ENCODE measurements around the gene PCDHB12.
"Not testable (repeated sequence)": the region's sequence is repeated elsewhere in the genome, so short reads cannot be mapped to it uniquely, and the experiment has no call there.

The PCDHB12 gene

GRCh38 chr5:141210281-141210680 is 1.8 kb downstream of the PCDHB12 start:
- DNase-seq: not testable (repeated sequence)

- DNase-seq: not testable (repeated sequence)
These were observed 2.3 kb downstream of the PCDHB12 start for GRCh38 chr5:141210849-141211248.

GRCh38 chr5:141213656-141214339 is 5.3 kb downstream of the PCDHB12 start, which contains the start of gene PCDHB13:
TSS of gene PCDHB13 (plus strand) at chr5:141213919. CDS start at chr5:141214124, 205 bp downstream.
- DNase-seq: peak in 2 of 4 experiments; percentile 2 to 10

GRCh38 chr5:141214583-141214982 is 6.1 kb downstream of the PCDHB12 start:
- DNase-seq: not testable (repeated sequence)

- DNase-seq: not testable (repeated sequence)
These were observed 7.0 kb downstream of the PCDHB12 start for GRCh38 chr5:141215504-141215903.

GRCh38 chr5:141216035-141216434 is 7.5 kb downstream of the PCDHB12 start:
- not testable (repeated sequence) for DNase-seq

GRCh38 chr5:141223112-141223783 is 14.7 kb downstream of the PCDHB12 start, which contains the start of gene PCDHB14:
TSS of gene PCDHB14 (plus strand) at chr5:141223343. CDS start at chr5:141223506, 163 bp downstream.
- peak in 2 of 4 experiments; percentile 1 to 5 for DNase-seq

- not testable (repeated sequence) for DNase-seq
These were observed 16.3 kb downstream of the PCDHB12 start for GRCh38 chr5:141224844-141225243.

- not testable (repeated sequence) for DNase-seq
These were observed 16.9 kb downstream of the PCDHB12 start for GRCh38 chr5:141225421-141225820.

- DNase-seq: no peak
These were observed 25.7 kb downstream of the PCDHB12 start for GRCh38 chr5:141234109-141234667.

- DNase-seq: not testable (repeated sequence)
These were observed 27.4 kb downstream of the PCDHB12 start for GRCh38 chr5:141235922-141236321.

GRCh38 chr5:141236516-141237313 is 28.2 kb downstream of the PCDHB12 start:
- DNase-seq: no peak

GRCh38 chr5:141241496-141241895 is 33.0 kb downstream of the PCDHB12 start:
- no peak for DNase-seq

GRCh38 chr5:141245250-141245717 is 36.8 kb downstream of the PCDHB12 start, which contains the start of gene PCDHB15:
TSS of gene PCDHB15 (plus strand) at chr5:141245395. CDS start at chr5:141245579, 184 bp downstream.
- DNase-seq: no peak

- DNase-seq: not testable (repeated sequence)
These were observed 38.5 kb downstream of the PCDHB12 start for GRCh38 chr5:141246971-141247370.

GRCh38 chr5:141247434-141247833 is 38.9 kb downstream of the PCDHB12 start:
- DNase-seq: not testable (repeated sequence)

- DNase-seq: no peak
These were observed 42.1 kb downstream of the PCDHB12 start for GRCh38 chr5:141250576-141250975.

GRCh38 chr5:141258464-141258863 is 49.9 kb downstream of the PCDHB12 start:
- no peak for DNase-seq

GRCh38 chr5:141258948-141259347 is 50.4 kb downstream of the PCDHB12 start:
- DNase-seq: no peak

GRCh38 chr5:141260458-141261237 is 52.1 kb downstream of the PCDHB12 start:
- DNase-seq: peak in 2 of 4 experiments; percentile 6 to 27

- no peak for DNase-seq
These were observed 52.7 kb downstream of the PCDHB12 start for GRCh38 chr5:141261238-141261546.
